Right ventricle myocardium superior (tissue), 1 donor: Measurements from ENCODE around the gene KLRB1. TPM values are rescaled to one million over a fixed set of nuclear protein-coding genes. Genes with fewer than 3 reads are reported as not detected.
"Not testable (repeated sequence)": the region's sequence is repeated elsewhere in the genome, so short reads cannot be mapped to it uniquely, and the experiment has no call there.

Experiments used
- ATAC-seq: fragments of 200-7000 bp; cut with Tn5 transposase; one replicate; pipeline ENCODE4 v1.9.1; 2020; ENCODE audit warnings: mild to moderate bottlenecking; ENCODE audit not compliant: poor library complexity
- DNase-seq: peaks from one replicate; pipeline ENCODE4 v3.0.0-alpha.2; 2020
- intact Hi-C: fragments of 100-400 bp; cut with DNase I; formaldehyde crosslinking; loops from one replicate; pipeline ENCODE4 v1.11.2; 2022
- total RNA-seq: library from RNA; stranded (reverse); fragmentation: NEBNext Ultra II Directional; extraction: Animal tissue kit (Norgen Biotek cat#: 25700); gene quantifications from one replicate; pipeline ENCODE4 v1.2.1, GENCODE V29; 2021
- donor health status: DM: no; HTN: yes; CAD: no; lungs with severe emphysema.

Gene KLRB1
- total RNA-seq, 1 donor from 2014 or later = not detected

DNA sequence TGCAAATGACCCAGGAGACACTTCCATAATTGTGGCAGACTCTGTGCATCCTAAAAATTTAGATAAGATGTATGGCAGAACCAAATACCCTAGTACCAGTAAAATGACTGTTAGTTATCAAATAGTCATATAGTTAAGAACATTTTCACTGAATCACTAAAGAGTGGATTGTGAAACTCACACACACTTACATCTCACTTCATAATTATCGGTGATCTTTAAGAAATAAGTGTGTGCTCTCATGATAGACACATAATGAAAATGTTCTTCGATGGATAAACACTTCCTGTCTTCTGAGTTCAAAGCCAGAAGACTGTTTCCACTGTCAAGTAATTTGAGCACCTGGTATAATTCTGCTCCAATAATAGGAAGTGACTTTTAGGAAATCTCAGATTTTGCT, 19.1 kb upstream of the KLRB1 start:
- intact Hi-C loops = no loop called here
- ATAC-seq (no peak), DNase-seq (no peak)

DNA sequence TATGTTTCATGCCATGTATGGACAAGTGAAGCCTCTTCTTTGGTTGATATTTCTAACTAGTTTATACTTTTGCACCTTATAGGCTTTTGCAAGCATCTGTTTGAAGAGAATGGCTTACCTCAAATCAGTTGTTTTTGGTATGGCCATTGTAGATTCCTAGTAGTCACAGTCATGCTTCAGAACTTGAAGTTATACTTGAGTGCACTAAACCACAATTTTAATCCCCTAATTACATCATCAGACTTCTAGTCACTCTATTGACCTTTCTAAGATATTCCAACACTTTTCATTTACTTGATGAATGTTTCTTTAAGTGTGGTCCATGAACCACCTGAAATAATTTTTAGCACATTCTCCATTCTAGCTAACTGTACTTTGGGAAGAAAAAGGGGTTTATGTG, 18.6 kb upstream of the KLRB1 start:
- intact Hi-C loops = no loop called here
- no peak for ATAC-seq
- no peak for DNase-seq

DNA sequence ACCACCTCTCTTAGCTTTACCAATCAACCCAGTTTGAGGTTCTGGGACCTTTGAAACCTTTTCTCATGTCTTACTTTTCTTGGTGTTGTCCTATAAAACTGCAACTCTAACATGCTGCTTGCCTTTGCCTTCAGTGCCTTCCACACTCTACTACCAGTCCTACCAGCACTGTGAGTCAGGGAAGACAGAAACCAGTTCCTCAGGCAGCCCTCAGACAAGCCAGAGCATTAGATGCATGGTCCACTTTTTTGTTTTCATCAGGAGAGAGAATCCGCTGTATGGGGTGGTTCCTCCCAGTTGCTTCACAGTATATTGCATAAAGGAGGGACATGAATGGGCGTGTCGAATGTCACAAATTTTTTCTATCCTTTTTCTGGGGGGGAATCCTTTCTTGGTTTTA, 17.3 kb upstream of the KLRB1 start:
- ATAC-seq (no peak), DNase-seq (no peak)
- intact Hi-C loops = no loop called here

DNA sequence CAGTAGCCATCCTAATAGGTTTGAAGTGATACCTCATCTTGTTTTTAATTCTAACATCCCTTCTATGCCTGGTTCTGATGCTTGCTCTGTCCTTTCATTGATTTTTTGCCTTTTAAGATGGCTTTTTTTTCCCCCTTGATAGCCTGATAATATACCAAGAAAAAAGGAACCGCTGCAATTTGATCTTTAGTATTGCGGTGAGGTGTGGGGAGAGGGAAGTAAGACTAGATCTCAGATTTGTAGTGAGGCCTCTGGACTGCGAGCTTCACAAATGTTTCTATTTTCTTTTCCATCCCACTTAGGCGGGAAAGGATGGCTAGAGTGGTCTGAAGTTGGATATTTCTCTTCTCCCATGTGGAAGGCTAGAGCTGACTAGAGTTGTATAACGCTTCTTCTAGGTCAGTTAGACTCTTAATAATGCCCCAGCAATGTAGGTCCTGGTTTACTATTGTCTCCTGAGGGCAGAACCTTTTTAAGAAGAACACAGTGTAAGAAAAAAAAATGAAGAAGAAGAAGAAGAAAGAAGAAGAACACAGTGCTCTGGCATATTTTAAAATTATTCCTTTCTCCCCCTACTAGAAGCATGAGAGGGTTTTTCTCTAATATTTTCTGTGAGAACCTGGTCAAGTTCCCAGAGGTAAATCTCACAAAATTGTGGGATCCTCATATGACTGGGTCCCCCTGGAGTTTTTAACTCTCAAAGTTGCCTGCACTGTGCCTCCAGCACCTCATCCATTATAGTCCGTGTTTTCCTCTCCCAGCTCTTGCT, 11.9 kb upstream of the KLRB1 start:
- DNase-seq (no peak), ATAC-seq (no peak)
- intact Hi-C loops = no loop called here

DNA sequence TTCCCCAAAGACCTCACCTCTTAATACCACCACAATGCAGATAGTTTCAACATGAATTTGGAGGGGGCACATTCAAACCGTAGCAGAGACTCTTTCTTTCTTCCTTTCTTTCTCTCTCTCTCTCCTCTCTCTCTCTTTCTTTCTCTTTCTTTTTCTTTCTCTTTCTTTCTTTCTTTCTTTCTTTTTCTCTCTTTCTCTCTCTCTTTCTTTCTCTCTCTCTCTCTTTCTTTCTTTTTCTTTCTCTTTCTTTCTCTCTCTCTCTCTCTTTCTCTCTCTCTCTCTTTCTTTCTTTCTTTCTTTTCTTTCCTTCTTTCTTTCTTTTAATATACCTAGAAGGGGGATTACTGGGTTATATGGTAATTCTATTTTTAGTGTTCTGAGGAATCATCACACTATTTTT, 11.2 kb upstream of the KLRB1 start:
- intact Hi-C loops, DNase-seq, ATAC-seq: not testable (repeated sequence)

DNA sequence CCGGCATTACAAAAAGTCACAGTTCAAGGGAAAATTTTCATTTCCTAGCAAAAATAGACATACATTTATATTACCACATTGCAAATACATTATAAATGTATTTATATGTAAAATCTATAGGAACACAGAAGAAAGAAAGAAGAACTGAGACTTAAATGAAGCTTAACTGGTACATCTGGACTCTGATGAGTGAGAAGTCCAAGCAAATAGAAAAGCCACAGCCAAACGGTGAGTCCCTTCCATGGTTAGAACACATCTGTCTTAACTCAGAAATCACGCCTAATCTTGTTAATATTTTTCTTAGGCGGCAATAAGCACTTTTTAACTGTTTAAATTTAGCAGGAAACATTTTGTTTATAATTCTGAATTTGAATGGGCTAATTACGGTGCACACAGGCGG, 9.4 kb upstream of the KLRB1 start:
- DNase-seq (no peak), ATAC-seq (no peak)
- intact Hi-C loops = no loop called here

DNA sequence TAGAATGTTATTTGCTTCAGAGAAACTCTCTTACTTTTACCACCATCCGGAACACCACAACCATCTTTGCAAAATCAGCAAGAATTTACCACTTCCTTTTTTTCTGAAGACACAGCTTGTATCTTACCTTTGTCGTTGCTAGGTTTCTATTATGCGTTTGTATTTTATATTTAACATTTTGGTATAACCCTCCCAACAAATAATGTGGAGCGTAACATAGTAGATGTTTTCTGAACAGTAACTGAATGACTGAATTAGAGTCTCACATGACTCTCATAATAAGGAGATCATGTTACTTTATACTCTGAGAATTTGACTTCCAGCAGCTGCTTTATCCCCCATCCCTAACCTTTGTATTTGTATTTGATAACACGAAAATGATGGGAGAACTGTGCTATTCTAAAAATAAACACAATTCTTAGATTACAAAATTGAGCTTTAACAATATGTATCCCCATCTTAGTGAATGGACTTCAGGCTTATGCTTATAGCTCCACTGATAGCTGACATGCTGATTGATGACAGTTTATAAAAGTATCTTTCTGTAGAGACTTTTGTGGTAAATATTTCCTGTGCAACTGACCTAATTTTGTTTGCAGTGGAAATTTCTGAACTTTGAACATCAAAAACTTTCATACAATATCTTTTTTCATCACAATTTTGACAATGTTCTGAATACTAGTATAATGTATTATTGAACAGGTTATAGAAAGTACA, 7.9 kb upstream of the KLRB1 start:
- intact Hi-C loops = no loop called here
- DNase-seq (no peak), ATAC-seq (no peak)

DNA sequence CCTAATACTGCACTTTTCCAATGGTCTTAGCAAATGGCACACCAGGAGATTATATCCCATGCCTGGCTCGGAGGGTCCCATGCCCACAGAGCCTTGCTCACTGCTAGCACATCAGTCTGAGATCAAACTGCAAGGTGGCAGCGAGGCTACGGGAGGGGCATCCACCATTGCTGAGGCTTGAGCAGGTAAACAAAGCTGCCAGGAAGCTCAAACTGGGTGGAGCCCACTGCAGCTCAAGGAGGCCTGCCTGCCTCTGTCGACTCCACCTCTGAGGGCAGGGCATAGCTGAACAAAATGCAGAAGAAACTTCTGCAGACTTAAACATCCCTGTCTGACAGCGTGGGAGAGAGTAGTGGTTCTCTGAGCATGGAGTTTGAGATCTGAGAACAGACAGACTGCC, 2.9 kb upstream of the KLRB1 start:
- ATAC-seq, DNase-seq, intact Hi-C loops: not testable (repeated sequence)

DNA sequence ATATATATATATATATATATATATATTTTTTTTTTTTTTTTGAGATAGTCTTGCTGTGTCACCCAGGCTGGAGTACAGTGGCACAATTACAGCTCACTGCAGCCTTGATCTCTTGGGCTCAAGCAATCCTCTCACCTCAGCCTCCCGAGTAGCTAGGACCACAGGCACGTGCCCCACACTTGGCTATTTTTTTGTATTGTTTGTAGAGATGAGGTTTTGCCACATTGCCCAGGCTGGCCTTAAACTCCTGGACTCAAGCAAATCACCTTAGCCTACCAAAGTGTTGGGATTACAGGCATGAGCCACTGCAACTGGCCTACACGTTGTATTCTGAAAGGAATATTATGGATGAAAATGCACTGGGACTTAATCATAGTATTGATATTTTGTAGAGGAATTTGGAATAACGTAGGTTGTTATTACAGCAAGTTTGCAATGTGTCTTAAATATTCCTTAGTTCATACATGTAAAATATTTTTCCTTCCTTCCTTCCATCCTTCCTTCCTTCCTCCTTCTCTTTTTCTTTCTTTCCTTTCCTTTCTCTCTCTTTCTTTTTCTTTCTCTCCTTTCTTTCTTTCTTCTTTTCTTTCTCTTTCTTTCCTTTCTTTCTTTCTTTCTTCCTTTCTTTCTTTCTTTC, 862 bp downstream of the KLRB1 start:
- DNase-seq (no peak), ATAC-seq (no peak)
- intact Hi-C loops = loop anchor here (10.0 kb wide), 1 partner anchor 392 kb away; no protein-coding TSS in a partner anchor

DNA sequence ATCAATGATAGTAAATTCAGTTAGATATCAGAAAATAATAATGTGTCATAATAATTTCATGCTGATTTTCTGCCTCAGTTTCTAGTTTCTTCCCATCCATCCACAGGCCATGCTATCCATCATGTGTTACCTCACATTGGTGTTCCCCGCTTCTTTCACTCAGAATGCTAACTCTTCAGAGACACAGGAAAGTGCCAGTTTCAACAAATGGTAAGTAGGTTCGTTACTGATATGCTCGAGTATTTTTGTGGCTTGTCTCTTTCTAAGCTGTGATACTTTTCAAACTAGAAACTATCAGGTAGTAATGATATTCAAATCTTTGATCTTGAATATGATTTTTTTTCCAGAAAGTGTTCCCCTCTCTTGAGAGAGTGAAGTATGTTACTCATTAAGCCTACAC, 1.5 kb downstream of the KLRB1 start:
- ATAC-seq (no peak), DNase-seq (no peak)
- intact Hi-C loops = loop anchor here (10.0 kb wide), 1 partner anchor 391 kb away; no protein-coding TSS in a partner anchor

DNA sequence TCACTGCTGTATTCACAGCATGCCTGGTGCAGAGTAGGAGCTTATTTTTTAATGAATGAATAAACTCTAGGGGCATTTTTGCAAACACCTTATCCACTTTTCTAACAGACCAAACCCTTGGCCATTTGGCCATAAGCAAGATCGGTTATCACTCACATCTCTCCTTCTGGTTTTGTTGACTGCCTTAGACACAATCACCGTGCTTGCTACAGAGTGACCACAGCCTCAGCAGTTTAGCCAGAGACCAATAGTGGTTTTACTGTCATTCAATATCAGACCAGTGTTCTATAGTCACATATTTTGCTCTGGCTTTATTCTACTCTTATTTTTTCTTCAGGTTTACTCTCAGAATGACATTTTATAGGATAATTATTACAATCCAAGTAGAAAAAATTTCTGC, 2.2 kb downstream of the KLRB1 start:
- DNase-seq (no peak), ATAC-seq (no peak)
- intact Hi-C loops = loop anchor here (10.0 kb wide), 1 partner anchor 391 kb away; no protein-coding TSS in a partner anchor

DNA sequence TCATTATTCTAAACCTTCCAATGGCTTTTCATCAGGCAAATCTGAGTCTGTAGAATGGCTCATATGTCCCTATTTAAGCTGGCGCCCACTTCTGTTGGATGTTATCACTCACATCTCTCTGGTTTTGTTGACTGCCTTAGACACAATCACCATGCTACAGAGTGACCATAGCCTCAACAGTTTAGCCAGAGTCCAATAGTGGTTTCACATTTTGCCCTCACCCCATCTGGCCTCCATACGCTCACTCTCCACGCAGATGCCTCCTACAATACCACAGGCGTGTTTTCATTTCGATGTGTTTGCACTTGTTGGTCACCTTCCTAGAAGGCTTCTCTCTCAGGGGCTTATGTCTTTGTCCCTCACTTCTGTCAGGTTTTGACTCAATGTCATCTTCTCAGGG, 3.4 kb downstream of the KLRB1 start:
- no peak for DNase-seq
- intact Hi-C loops = loop anchor here (10.0 kb wide), 1 partner anchor 389 kb away; no protein-coding TSS in a partner anchor
- ATAC-seq = no peak

DNA sequence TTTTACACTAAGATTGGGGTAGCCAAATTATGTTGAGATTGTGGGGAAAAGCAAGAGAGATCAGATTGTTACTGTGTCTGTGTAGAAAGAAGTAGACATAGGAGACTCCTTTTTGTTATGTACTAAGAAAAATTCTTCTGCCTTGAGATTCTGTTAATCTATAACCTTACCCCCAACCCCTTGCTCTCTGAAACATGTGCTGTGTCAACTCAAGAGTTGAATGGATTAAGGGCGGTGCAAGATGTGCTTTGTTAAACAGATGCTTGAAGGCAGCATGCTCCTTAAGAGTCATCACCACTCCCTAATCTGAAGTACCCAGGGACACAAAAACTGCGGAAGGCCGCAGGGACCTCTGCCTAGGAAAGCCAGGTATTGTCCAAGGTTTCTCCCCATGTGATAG, 7.3 kb downstream of the KLRB1 start:
- intact Hi-C loops = loop anchor here (10.0 kb wide), 1 partner anchor 386 kb away; no protein-coding TSS in a partner anchor
- ATAC-seq, DNase-seq: not testable (repeated sequence)

DNA sequence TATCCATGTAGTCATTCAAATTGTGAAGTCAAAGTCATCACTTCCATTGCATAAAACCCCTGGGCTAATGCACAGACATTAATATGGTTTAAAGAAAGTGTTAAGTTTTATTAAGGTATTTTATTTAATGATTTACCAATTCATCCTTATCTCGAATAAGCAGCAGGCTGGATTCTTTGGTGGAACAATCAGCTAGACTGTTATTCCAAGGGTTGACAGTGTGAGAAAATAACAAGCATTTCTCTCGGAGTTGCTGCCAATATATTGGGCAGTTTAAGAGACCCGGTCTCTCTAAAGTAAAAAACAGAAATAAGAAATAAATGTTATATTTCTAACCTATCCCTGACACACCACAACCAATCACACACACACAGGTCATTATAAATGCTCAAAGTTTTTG, 9.4 kb downstream of the KLRB1 start:
- no peak for DNase-seq
- intact Hi-C loops = no loop called here
- no peak for ATAC-seq

DNA sequence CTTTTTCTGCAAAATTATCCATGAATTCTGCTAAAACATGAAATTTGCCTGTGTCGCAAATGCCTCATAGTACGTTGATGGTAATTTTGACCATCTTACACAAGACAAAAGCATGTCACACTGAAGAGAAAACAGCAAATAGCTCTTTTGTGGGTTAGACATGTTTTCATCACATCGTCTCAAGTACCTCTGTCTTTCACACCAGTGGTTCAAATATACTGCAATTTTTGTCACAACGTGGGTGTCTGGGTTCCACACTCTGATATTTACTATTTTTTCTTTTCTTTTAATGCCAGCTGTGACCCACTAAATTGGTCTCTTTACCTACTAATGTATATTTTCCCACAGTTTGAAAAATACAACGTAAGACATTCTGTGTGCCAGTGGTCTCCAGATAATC, 10.4 kb downstream of the KLRB1 start:
- intact Hi-C loops = no loop called here
- DNase-seq = no peak
- no peak for ATAC-seq

DNA sequence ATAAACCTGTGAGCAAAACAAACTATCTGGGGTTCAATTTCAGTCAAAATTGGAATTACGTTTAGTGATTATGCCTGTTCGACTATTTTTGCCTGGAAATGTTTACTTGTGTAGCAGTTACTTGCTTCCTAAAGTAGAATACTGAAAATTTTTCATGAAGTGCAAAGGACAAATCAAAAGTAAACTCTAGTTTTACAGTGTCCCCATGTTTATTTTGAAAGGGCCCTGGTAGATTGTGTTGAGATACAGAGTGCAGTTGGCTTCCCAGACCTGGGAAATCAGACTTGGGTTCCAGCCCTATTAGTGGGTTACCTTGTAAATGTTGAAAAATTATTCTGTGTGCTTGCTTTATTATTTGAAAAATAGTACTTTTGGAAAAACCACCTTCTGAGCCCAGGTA, 17.3 kb downstream of the KLRB1 start:
- no peak for DNase-seq
- intact Hi-C loops = no loop called here
- no peak for ATAC-seq

DNA sequence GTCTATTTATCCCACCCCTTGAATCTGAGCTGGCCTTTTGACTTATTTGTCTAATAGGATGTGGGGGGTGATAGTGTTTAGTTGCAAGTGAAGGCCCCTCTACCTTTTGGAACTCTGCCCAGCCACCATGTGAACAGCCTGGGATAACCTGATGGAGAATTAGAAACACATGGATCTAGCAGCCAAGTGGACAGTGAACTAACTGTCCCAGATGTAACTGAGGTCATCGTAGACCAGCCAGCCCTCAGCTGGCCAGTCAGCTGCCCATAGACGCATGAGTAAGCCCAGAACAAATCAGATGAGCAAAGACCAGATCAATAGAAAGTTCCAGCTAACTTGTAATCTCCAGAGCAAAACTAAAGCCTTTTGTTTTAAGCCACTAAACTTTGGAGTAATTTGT, 19.0 kb downstream of the KLRB1 start:
- ATAC-seq (no peak), DNase-seq (no peak)
- intact Hi-C loops = no loop called here

DNA sequence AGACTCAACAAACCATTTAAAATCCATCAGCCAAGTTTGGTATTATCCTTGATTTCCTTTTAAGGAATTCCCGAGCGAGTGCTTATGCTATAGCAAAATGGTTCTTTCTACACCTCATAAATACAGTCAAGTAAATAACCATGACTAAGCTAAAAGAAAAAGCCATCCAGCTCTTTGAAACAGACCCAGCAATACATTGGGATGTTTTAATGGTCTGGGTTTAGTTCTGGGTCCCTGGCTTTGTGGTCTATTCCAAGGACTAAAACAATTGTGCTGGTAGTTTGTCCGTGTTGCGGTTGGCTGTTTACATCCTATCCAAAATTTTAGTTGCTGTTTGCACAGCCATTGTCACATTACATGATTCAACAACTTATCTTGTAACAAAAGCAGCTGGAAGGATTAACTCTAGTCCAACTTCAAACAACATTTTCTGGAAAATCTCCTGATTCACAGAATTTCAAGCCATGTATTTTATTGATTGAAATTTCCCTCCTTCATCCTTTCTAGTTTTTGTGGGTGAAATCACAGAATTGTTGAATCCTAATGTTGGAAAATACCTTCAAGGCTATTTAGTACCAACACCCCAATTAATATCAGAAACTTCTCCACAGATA, 19.6 kb downstream of the KLRB1 start:
- ATAC-seq (no peak), DNase-seq (no peak)
- intact Hi-C loops = no loop called here

DNA sequence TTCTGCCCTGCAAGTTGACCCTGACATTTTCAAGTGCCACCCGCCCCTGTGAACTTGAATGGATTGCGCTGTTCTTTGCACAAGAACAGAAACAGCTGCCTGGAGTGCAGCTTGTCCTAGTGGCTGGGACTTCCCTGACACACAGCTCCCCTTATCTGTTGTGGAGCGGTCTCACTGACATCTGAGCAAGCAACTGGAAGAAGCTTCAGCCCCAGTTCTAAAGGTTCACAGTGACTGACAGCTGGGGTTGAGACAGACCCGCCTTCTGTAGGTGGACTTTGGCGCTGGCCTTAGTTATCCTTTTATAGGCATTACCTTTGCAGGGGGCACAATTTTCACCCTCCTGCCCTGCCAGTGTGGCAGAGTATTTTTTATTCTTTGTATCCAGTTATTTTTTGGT, 30.0 kb downstream of the KLRB1 start:
- intact Hi-C loops, DNase-seq, ATAC-seq: not testable (repeated sequence)
